ENCODE measurements around the gene YWHAB.

- TF ChIP-seq, protein P1, sequence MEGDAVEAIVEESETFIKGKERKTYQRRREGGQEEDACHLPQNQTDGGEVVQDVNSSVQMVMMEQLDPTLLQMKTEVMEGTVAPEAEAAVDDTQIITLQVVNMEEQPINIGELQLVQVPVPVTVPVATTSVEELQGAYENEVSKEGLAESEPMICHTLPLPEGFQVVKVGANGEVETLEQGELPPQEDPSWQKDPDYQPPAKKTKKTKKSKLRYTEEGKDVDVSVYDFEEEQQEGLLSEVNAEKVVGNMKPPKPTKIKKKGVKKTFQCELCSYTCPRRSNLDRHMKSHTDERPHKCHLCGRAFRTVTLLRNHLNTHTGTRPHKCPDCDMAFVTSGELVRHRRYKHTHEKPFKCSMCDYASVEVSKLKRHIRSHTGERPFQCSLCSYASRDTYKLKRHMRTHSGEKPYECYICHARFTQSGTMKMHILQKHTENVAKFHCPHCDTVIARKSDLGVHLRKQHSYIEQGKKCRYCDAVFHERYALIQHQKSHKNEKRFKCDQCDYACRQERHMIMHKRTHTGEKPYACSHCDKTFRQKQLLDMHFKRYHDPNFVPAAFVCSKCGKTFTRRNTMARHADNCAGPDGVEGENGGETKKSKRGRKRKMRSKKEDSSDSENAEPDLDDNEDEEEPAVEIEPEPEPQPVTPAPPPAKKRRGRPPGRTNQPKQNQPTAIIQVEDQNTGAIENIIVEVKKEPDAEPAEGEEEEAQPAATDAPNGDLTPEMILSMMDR (conservative IDR thresholded peaks at IDR 0.05) = no peak
- no peak for TF ChIP-seq ZFX (IDR thresholded peaks at IDR 0.05)
Measured at GRCh38 chr20:44841955-44842354, 43.5 kb upstream of the YWHAB start.

Data from C4-2B (cell line).